DND-41 (cell line): Measurements from ENCODE around the gene SS18L1.

Experiments
- EZH2 ChIP-seq: IDR thresholded peaks from 3 replicates; pipeline ENCODE4 v1.6.1; 2012; ENCODE audit warnings: borderline replicate concordance, low read depth, mild to moderate bottlenecking, moderate library complexity, low read length, inconsistent platforms; ENCODE audit not compliant: severe bottlenecking
- TF ChIP-seq, protein P1 (sequence below): IDR thresholded peaks from 2 replicates; pipeline ENCODE4 v1.5.1; 2012; ENCODE audit warnings: borderline replicate concordance, low read length, moderate library complexity, mild to moderate bottlenecking; ENCODE audit not compliant: poor library complexity, severe bottlenecking; ENCODE audit errors: extremely low read depth

DNA sequence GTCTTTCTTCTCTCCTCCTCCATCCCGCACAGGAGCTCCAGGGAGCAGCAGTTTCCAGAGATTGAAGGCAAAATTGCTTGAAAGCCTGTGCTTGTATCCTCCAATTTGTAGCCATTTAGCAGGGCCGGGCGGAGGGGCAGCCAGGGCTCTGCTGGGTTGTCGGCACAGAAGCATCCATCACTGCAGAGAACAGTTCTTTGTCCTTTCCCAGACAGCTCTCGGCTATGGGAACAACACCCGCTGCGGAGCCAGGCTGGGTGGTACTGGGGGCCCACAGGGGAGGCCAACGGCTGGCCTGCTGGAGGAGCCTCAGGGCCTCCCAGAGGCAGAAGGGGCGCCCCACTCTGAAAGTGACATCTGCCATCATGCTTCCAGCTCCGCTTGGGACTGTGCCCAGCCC is 68.7 kb downstream of the SS18L1 start:
- TF ChIP-seq, protein P1, sequence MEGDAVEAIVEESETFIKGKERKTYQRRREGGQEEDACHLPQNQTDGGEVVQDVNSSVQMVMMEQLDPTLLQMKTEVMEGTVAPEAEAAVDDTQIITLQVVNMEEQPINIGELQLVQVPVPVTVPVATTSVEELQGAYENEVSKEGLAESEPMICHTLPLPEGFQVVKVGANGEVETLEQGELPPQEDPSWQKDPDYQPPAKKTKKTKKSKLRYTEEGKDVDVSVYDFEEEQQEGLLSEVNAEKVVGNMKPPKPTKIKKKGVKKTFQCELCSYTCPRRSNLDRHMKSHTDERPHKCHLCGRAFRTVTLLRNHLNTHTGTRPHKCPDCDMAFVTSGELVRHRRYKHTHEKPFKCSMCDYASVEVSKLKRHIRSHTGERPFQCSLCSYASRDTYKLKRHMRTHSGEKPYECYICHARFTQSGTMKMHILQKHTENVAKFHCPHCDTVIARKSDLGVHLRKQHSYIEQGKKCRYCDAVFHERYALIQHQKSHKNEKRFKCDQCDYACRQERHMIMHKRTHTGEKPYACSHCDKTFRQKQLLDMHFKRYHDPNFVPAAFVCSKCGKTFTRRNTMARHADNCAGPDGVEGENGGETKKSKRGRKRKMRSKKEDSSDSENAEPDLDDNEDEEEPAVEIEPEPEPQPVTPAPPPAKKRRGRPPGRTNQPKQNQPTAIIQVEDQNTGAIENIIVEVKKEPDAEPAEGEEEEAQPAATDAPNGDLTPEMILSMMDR, result no peak
- TF ChIP-seq EZH2, result no peak
